Fibroblast of upper back skin (primary cell): ENCODE results near the gene CHD5.
A peak's percentile ranks its signal among the peaks of the same experiment; 100 is the strongest.

Experiments
- DNase-seq: peaks from one replicate; pipeline ENCODE4 v3.0.0-alpha.2; 2013

CHD5 gene

DNA sequence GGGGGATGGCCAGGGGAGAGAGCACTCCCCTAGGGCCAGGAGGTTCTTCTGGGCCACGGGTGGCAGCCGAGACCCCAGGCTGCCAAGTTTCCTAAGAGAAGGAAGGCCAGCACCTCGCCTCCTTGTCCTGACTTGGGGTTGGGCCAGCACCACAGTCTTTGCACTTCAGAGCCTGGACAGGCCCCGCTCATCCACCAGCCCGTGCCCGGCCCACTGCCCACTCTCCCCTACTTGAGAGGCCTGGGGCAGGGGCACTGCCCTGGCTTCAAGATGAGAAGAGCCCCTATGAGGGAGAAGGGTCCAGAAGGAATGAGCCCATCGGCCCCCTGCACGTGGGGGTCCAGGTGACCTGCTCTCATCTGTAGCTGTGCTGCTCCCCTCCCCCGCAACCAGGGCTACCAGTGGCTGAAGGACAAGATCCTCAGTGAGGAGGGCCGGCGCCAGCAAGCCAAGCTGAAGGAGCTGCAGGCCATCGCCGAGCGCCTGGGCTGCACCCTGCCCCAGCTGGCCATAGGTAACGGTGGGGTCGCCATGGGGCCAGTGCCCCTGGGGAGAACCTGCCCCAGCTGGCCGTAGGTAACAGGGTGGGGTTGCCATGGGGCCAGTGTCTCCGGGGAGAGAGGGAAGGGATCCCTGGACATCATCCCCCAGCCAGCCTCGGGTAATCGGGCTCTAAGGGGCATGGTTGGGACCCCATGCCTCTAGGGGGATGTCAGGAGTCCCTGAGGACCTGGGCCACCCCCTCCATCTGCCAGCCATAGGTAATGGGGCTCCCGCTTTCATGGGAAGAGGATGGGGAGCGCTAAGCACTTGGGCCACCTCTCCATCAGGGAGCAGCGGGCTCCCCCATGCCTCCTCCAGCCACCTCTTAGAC is 83.6 kb downstream of the CHD5 start:
- DNase-seq, result no peak

- no peak for DNase-seq
These were observed 84.4 kb downstream of the CHD5 start for GRCh38 chr1:6095511-6096242.

DNA sequence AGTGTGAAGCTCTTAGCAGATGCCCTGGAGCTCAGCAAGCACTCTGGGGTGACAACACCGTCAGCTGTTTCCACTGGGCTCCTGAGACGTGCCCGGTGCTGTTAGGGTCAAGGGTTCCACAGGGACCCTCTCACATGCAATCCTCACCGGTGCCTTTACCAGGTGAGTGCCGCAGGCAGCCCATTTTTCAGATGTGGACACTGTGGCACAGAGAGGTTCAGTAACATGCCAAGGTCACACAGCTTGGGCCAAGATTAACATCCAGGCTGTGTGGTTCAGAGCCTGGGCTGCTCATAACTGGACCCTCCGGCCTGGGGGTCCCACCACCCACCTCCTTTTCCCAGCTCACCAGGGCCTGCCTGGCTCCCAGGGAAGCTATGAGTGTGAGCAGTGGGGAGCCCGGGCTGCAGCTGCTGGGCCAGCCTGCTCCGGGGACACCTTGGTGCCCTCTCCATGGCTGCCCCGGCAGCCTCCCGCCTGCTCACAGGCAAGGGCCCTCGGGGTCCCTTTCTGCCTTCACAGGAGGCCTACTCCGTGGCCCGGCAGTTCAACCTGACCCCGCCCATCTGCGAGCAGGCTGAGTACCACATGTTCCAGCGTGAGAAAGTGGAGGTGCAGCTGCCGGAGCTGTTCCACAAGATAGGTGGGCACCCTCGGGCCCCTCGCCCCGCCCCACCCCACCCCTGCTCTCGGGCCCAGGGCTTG is 85.2 kb downstream of the CHD5 start:
- DNase-seq, result no peak

DNA sequence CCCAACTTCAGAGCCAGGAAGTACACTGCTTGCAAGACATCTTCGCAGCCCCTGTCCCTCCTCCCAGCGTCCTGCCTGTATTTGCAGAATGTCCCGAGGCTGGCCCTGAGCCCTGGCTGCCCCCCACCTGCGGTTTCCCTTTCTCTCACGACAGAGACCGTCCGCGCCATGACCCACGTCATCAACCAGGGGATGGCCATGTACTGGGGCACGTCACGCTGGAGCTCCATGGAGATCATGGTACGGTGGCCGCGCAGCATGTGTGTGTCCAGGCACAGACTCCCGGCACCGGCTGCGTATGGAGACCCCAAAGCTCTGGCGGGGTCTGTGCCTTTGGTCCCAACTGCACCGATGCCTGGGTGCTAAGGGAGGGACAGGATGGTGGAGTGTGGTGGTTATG is 85.9 kb downstream of the CHD5 start:
- DNase-seq, result no peak

DNA sequence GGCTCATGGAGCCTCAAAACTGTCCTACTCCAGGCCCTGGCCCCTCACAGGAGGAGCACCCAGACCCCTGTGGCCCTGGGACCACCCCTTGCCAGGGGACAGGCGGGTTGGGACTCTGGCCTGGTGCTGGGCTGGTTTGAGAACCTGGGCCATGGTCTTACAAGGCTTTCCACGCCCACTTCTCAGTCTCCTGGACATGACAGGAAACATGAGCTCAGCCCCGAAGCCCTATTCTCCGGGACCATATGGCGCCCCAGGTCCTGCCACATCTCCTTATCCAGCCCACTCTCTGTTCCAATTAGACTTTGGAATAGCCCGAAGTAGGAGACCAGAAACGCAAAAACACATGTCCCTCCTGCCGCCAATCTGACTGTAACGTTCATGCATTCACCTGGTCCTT is 86.5 kb downstream of the CHD5 start:
- no peak for DNase-seq

DNA sequence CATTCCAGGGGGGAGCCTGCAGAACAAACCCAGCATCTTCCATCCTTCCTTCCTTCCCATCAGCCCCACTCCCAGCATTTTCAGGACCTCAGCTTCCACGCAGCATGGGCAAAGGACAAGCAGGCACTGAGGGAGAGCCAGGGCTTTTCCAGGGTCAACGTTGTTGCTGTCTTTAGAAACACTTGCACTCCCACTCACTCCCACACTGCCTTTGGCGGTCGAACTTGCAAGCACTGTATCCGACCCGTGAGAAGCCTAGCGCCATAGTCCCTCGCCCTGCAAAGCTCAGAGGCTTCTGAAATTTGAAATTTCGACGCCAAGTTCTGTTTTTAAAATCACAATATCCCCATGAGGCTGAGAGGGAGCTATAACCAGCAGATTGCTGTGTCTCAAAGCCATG is 87.0 kb downstream of the CHD5 start:
- DNase-seq, result no peak

- no peak for DNase-seq
These were observed 87.9 kb downstream of the CHD5 start for GRCh38 chr1:6092211-6092610.

GRCh38 chr1:6091823-6092109 is 88.4 kb downstream of the CHD5 start:
- no peak for DNase-seq

- no peak for DNase-seq
These were observed 88.9 kb downstream of the CHD5 start for GRCh38 chr1:6090996-6091822.

GRCh38 chr1:6090288-6090687 is 89.8 kb downstream of the CHD5 start:
- no peak for DNase-seq

DNA sequence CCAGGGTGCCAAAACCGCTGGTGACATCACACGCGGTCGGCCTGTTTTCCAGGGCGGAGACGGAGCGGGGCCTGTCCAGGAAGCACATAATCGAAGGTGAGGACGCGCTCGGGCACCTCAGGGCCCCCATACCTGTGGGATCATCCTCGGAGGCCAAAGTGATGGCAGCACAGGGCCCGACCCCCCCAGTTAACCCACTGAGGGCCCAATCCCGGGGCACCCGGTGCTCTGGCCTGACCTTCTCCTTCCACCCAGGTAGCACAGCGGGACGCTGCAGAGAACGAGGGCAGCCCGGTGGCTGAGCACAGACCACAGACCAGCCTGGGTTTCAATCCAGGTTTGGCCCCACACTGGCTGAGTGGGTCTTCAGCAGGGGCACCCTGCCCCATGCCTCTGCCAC is 91.2 kb downstream of the CHD5 start:
- no peak for DNase-seq

GRCh38 chr1:6087958-6088357 is 92.2 kb downstream of the CHD5 start:
- no peak for DNase-seq

DNA sequence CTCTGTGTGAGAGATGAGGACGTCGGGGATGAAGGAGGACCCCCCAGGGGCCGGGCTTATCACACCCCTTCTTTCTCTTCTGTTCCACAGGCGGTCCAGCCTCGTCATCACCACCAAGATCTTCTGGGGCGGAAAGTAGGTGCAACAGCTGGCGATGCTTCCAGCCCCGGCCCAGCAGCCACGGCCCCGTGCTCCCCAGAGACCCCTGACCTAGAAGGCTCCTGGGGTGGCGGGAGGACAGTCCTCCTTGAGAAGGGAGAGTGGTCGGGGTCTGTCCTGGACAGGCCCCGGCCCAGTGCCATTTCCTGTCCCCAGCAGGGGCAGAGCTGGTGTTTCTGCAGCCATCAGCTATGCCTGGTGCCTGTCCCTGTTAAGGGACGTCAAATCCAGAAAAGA is 92.7 kb downstream of the CHD5 start:
- no peak for DNase-seq

DNA sequence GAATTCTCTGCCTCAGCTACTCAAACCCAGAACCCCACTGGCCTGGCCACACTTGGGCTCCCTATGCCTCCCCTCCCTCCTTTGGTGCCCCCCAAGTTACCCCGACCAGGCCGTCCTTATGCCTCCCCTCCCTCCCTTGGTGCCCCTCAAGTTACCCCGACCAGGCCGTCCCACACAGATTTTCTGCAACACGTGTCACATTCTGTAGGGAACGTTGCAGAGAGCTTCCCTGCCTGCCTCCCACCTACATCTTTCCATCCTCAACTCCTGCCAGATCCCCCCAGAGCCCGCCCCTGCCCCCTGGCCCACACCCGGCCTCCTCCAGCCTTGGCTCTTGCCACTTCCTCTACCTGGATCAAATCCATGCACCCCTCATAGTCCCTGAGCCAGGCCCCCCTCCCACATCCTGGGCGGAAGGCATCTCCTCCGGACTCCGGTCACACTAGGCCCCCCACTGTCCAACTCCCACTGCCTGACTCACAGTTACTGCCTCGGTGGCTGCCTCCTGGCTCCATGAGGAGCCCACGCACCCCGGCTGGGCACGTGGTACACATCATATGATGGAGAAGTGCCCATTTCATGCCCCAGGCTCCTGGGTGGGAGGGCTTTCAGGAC is 93.3 kb downstream of the CHD5 start:
- no peak for DNase-seq

- DNase-seq, result no peak
These were observed 93.8 kb downstream of the CHD5 start for GRCh38 chr1:6086358-6086757.

DNA sequence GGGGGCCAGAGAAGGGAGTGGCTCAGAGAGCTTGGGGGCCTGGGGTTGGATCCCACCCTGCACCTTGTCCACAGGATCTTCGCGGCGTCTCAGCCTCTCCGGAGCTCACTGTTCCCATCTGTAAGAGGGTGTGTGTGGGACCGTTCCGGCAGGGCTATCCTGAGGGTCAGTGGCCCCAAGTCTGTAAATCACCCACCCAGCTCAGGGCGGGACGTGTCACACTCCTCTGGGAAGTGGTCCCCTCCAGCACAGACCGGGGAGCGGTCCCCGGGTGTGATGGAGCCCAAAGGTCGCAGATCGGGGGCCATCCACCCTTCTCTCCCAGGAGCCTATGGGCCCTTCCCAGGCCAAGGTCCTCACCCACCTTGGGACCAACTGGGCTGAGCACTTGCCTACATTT is 94.5 kb downstream of the CHD5 start:
- no peak for DNase-seq

DNA sequence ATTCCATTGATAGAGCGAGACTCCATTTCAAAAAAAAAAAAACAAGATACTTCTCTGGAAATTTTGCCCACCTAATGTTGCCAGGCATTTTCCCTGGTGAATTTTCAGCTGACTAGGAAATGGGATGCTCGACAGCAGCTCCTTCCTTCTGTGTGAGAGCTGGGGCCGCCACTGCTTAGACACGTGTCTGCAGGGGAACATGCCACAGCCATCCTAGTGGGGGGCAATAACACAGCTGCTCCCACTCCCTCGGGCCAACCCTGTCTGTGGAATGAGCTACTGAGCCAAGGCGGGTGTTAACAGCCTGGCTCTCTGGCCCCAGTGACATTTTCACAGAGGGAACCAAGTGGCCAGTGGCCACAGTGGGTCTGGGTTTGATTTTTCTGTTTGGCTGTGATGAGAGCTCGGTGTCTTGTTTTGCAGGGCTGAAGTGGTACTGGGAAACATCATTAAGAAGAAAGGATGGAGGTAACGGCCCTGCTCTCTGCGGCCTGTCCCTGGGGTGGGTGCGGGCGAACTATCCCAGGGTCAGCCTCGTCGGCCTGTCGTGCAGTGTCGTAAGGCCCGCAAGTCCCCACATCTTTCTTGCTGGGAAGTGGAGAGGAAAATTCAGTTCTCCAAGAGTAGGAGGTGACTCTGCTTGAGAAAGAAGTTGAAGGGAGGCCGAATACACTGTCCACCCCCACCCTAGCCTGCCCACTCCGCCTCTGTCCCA is 95.2 kb downstream of the CHD5 start:
- no peak for DNase-seq

GRCh38 chr1:6083801-6084446 is 96.2 kb downstream of the CHD5 start:
- peak; percentile 41 for DNase-seq

DNA sequence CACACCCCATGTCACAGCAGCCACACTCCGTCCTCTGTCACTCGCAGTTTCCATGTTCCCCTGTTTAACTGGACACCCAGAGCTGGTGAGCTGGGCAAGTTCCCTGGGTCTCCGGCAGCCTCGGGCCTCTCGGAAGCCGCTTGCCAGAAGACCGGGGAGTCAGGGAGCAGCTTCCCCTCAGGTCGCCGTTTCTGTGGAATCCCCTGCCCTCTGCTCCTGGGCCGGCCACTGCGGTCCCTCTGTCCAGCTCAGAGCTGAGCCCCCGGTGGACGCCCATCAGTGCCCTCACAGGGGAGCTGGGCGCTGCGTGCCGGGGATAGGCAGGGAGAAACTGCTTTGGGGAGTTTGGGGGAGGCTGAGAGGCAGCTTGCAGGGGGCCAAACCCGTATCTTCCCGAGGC is 96.7 kb downstream of the CHD5 start:
- DNase-seq, result no peak

- DNase-seq, result no peak
These were observed 97.6 kb downstream of the CHD5 start for GRCh38 chr1:6082430-6082971.

- DNase-seq, result no peak
These were observed 98.2 kb downstream of the CHD5 start for GRCh38 chr1:6081901-6082300.
